ENCODE data around the gene ZC3H12A. TPM values are rescaled to one million over a fixed set of nuclear protein-coding genes. Genes with fewer than 3 reads are reported as not detected.
"Not testable (repeated sequence)": the region's sequence is repeated elsewhere in the genome, so short reads cannot be mapped to it uniquely, and the experiment has no call there.

Gene ZC3H12A
- total RNA-seq, 2 donors from 2014 or later, result 40.1 to 73.3 TPM

DNA sequence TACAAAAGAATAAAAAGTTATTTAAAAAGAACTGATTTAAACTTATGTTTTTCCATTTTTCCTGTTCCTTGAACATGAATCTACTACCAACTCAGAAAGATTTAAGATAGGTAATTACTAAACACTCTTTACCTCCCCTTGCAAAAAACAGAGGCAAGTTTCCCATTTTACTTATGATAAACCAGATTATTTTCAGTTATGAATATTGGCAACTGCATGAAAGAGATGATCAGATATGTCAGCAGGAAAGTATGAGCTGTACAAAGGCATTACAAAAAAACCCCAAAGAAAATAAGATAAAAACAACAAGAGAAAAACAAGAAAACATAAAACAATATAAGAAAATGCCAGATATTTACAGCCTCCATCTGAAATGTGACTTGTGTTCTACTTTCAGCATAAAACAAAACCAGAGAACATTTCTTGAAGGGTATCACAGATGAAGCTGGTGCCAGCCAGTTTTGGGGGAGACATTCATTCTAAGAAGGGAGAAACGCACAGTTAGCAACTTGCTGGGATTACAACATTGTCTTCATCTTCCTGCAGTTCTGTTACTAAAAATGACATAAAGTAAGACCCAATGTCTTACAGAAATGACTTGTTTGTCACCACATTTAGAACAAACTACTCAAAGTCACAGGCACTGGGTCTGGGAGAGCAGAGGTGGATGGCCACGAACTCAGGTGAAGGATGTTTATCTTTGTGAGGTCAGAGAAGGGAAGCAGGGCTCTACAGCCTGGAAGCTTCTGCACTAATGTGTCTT lies 19.1 kb downstream of the ZC3H12A start:
- peak overlapping the region; percentile 31 for H3K4me3 Mint-ChIP-seq
- H3K9me3 Mint-ChIP-seq, result no peaks in the 10 kb centered on the region
- H3K4me1 Mint-ChIP-seq, result peaks cover 12% of the 10 kb centered on the region

DNA sequence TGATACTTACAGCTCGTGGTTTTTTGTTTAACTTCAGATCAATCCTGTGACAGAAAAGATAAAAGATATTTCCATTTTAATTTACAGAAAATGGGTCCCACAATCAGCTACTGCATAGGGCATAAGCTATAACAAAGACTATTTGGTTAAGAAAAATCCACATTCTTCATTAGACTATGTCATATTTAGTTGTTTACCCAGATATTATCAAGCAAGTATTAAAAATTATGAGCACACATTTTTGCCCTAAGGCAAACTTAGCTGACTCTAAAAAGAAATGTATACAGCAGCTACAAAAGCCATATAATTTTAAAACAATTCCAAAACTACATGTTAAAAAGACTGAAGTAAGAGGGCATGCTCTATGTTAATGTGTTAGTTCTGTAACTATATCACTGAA lies 21.5 kb downstream of the ZC3H12A start:
- H3K27ac Mint-ChIP-seq, result no peak overlapping the region
- peaks cover 86% of the 10 kb centered on the region for H3K36me3 Mint-ChIP-seq (ENCODE audit: low read depth)
- ATAC-seq (replicated peaks), result no peak
- peaks cover 10% of the 10 kb centered on the region for H3K4me1 Mint-ChIP-seq
- H3K4me3 Mint-ChIP-seq, result no peak overlapping the region
- no peaks in the 10 kb centered on the region for H3K9me3 Mint-ChIP-seq
- H3K27me3 Mint-ChIP-seq, result no peaks in the 10 kb centered on the region

More for the DNA sequence above, 19.1 kb downstream of the ZC3H12A start:
- ATAC-seq (replicated peaks), result peak; percentile 92
- Mint-ChIP-seq H3K27me3 (no peaks in the 10 kb centered on the region), H3K27ac (peak overlapping the region; percentile 89), H3K36me3 (ENCODE audit: low read depth) (peaks cover 81% of the 10 kb centered on the region)

DNA sequence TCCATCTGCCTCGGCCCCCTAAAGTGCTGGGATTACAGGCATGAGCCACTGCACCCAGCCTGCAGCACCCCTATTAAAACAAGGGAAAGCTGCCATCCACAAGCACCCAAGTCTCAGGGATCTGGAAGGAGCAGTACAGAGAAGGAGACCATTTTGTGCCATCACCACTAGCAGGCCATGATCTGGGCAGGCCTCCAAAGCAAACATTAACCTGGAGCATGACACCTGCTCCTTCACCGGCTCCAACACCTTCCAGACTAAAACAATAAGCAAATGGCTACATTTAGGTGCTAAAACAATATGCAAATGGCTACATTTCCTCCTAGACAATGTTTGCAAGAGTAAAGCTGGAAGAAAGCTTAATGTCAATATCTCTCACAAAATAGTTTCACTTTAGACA lies 23.5 kb downstream of the ZC3H12A start:
- H3K4me1 Mint-ChIP-seq, result peaks cover 8% of the 10 kb centered on the region
- peaks cover 90% of the 10 kb centered on the region for H3K36me3 Mint-ChIP-seq (ENCODE audit: low read depth)
- no peak overlapping the region for H3K4me3 Mint-ChIP-seq
- no peaks in the 10 kb centered on the region for H3K9me3 Mint-ChIP-seq
- H3K27me3 Mint-ChIP-seq, result no peaks in the 10 kb centered on the region
- no peak overlapping the region for H3K27ac Mint-ChIP-seq
- no peak for ATAC-seq (replicated peaks)

DNA sequence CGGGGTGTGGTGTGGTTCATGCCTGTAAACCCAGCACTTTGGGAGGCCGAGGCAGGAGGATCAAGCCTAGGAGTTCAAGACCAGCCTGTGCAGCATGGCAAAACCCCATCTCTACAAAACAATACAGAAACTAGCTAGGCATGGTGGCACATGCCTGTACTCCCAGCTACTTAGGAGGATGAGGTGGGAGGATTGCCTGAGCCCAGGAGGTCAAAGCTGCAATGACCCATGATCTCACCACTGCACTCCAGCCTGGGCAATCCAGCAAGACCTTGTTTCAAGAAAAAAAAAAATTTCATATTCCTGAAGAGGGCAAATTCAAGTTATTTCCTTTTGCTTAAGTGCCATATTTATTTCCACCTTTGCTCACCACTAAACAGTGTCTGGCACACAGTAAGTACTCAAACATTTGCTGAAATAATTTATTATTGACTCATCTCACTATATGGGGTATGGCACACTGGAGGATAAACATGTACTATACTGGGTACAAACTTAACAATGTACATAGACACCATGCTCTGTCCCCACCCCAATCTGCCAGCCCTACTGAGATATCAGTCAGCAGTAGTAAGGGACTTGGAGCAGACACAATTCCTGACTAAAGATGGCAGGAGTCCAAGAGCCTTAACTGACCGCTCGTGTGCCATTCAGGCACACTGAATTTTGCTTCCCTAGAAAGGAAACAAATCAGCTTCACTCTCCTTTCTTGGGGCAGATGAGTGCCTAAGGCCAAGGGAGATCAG lies 24.7 kb downstream of the ZC3H12A start:
- no peak overlapping the region for H3K4me3 Mint-ChIP-seq
- no peak overlapping the region for H3K27ac Mint-ChIP-seq

DNA sequence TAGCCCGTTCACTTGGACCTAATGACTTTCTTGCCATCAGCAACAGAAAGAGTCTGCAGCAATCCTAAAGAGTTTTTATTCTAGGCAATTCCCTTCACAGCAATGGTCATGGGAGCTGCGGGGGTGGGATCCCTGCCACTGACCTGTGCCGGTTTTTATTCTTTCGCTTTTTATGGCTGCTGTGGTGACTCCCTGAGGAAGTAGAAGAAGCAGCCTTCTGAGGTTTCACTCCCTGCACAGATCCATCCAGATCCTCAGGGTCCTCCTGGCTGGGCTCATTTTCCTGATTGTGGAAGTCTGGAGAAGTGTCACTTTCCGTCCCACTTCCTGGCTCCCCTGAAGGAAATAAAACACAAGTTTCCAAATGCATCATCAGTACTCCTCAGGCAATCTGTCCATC lies 27.3 kb downstream of the ZC3H12A start:
- Mint-ChIP-seq H3K9me3 (no peaks in the 10 kb centered on the region), H3K27me3 (no peaks in the 10 kb centered on the region), H3K4me1 (no peaks in the 10 kb centered on the region), H3K4me3 (no peak overlapping the region), H3K27ac (peak overlapping the region; percentile 16), H3K36me3 (ENCODE audit: low read depth) (peaks cover 86% of the 10 kb centered on the region)
- ATAC-seq (replicated peaks), result no peak

More for the DNA sequence above, 24.7 kb downstream of the ZC3H12A start:
- Mint-ChIP-seq H3K36me3 (ENCODE audit: low read depth) (peaks cover 86% of the 10 kb centered on the region), H3K9me3 (no peaks in the 10 kb centered on the region), H3K4me1 (no peaks in the 10 kb centered on the region), H3K27me3 (no peaks in the 10 kb centered on the region)
- ATAC-seq (replicated peaks), result no peak

DNA sequence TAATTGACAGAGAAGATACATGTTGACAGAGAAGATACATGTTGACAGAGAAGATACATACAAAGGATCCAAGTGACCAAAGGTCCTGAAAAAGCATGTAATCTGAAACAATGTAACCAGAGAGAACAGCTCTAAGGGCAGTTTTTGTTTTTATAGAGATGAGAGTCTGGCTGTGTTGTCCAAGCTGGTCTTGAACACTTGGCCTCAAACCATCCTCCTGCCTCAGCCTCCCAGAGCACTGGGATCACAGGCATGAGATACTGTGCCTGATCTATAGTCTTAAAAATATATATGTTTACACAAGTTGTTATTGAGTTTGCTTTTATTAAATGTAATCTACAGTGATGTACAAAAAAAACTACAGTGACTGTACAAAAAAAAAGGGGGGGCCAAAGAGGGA lies 27.7 kb downstream of the ZC3H12A start:
- Mint-ChIP-seq H3K36me3 (ENCODE audit: low read depth) (peaks cover 87% of the 10 kb centered on the region), H3K27me3 (no peaks in the 10 kb centered on the region), H3K27ac (peak overlapping the region; percentile 16), H3K4me1 (no peaks in the 10 kb centered on the region), H3K9me3 (no peaks in the 10 kb centered on the region), H3K4me3 (no peak overlapping the region)
- no peak for ATAC-seq (replicated peaks)

DNA sequence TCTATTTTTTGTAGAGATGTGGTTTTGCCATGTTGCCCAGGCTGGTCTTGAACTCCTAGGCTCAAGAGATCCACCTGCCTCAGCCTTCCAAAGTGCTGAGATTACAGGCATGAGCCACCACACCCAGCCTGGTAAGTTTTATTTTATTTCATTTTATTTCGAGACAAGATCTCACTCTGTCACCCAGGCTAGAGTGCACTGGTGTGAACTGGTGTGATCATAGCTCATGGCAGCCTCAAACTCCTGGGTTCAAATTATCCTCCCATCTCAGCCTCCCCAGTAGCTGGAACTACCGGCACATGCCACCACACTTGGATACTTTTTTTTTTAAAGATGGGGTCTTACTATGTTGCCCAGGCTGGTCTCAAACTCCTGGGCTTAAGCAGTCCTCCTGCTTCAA lies 28.4 kb downstream of the ZC3H12A start:
- not testable (repeated sequence) for H3K9me3 Mint-ChIP-seq; H3K4me1 Mint-ChIP-seq; ATAC-seq (replicated peaks); H3K27ac Mint-ChIP-seq; H3K4me3 Mint-ChIP-seq; H3K27me3 Mint-ChIP-seq
- peaks cover 90% of the 10 kb centered on the region for H3K36me3 Mint-ChIP-seq (ENCODE audit: low read depth)

DNA sequence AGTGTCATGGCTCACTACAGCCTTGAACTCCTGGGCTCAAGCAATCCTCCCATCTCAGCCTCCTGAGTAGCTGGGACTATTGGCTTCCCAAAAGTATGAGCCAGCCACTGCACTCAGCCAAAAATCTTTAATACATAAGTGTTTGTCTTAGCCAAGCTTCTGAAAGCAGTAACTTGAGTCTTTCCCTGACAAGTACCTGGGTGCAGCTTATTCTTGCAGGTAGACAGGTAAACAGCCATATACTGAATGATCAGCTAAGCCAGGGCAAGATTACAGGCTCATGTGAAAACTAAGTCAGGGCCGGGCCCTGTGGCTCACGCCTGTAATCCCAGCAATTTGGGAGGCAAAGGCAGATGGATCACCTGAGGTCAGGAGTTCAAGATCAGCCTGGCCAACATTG lies 32.4 kb downstream of the ZC3H12A start:
- peaks cover 95% of the 10 kb centered on the region for H3K36me3 Mint-ChIP-seq (ENCODE audit: low read depth)
- no peak overlapping the region for H3K4me3 Mint-ChIP-seq
- peaks cover 14% of the 10 kb centered on the region for H3K4me1 Mint-ChIP-seq
- no peak overlapping the region for H3K27ac Mint-ChIP-seq
- H3K9me3 Mint-ChIP-seq, result no peaks in the 10 kb centered on the region
- no peak for ATAC-seq (replicated peaks)
- H3K27me3 Mint-ChIP-seq, result no peaks in the 10 kb centered on the region

DNA sequence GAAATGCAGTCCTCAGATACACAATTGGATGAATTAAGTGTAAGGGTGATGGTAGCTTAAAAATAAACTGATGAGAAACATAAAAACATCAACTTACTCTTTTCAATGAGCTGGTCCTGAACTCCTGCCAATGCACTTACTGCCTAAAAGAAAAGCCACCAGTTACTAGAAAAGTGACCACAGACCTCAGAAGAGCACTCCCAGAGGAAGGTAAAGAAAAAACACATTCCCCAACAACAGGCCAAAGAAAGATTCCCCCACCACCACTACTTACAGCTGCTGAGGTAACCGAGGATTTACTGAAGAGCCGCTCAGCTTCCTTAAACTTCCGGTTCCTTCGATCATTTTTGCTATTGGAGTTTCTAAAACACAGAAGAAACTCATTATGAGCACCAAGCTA lies 34.8 kb downstream of the ZC3H12A start:
- Mint-ChIP-seq H3K9me3 (no peaks in the 10 kb centered on the region), H3K36me3 (ENCODE audit: low read depth) (peaks cover 96% of the 10 kb centered on the region), H3K27ac (peak overlapping the region; percentile 60), H3K4me3 (no peak overlapping the region), H3K27me3 (no peaks in the 10 kb centered on the region), H3K4me1 (peaks cover 23% of the 10 kb centered on the region)
- no peak for ATAC-seq (replicated peaks)

DNA sequence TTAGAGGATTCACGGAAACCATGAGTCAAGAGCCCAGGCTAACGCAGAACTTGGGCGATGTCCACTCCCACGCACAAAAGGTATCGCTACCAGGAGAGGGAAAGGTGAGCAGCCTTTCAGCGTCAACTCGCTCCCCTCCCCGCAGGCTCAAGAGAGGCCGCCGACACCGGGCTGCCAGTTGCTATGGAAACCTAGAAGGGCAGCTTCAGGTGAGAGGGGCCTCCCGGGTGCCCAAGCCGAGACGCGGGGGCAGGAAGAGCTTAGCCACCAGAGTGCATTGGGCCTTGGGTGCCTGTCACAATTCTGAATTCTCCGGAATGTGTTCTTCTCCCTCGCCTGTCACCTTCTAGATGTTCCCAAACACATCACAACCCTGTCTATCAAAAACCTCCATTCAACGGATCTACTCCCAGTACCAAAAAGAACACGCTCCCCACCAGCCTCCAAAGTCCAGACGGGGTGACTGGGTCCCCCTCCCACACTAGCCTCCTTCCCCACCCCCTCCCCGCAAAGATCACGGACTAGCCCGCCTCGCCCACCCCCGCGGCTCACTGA lies 39.5 kb downstream of the ZC3H12A start:
- Mint-ChIP-seq H3K4me1 (peaks cover 27% of the 10 kb centered on the region), H3K4me3 (peak overlapping the region; percentile 75), H3K27me3 (no peaks in the 10 kb centered on the region), H3K27ac (peak overlapping the region; percentile 93), H3K36me3 (ENCODE audit: low read depth) (peaks cover 57% of the 10 kb centered on the region), H3K9me3 (no peaks in the 10 kb centered on the region)
- peak; percentile 74 for ATAC-seq (replicated peaks)

DNA sequence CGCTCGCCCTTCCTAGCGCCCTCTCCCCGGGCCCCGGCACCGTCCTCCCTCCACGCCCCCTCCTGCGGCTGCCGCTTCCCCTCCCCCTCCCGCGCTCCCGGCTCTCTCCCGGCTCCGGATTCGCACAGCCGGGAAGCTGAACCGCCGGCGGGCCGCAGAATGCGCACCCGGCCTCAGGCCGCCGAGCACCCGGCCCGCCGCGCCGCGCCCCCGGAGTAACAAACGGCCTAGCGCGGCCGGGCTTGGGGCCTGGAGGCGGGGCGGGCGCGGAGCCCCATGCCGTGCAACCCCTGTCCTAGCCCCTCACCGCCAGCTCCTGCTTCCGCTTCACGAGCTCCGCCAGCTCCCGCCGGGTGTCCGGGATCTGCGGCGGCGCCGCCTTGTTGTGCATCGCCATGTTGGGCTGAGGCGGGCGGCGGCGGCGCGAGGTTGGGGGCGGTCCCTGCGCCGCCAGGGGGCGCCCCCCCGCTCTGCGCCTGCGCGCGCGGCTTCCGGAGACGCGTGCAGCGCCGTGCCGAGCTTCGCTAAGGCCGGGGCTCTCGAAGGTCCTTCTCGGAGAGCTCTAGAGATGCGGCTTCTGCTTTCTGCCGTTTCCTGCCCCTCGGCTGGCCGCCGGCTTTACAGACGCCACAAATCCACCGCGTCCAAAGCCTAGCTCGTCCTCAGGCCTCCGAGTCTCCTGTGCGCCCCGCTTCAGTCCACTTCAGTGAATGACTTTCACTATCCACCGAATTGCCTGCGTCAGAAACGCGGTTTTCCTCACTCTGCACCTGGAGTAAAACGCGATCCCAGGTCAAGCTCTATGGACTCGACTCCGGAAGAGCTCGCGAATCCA lies 40.2 kb downstream of the ZC3H12A start, which contains the start of gene MEAF6:
Gene MEAF6 (minus strand): TSS at position 417 of the 835 bp plus-strand sequence. CDS start 20 bp downstream, at position 397.
- H3K9me3 Mint-ChIP-seq, result no peaks in the 10 kb centered on the region
- peak; percentile 91 for ATAC-seq (replicated peaks)
- H3K36me3 Mint-ChIP-seq (ENCODE audit: low read depth), result peaks cover 50% of the 10 kb centered on the region
- H3K27me3 Mint-ChIP-seq, result no peaks in the 10 kb centered on the region
- H3K4me3 Mint-ChIP-seq, result peak within 1 kb of the TSS; percentile 75
- H3K4me1 Mint-ChIP-seq, result peaks cover 28% of the 10 kb centered on the region
- peak within 1 kb of the TSS; percentile 97 for H3K27ac Mint-ChIP-seq

DNA sequence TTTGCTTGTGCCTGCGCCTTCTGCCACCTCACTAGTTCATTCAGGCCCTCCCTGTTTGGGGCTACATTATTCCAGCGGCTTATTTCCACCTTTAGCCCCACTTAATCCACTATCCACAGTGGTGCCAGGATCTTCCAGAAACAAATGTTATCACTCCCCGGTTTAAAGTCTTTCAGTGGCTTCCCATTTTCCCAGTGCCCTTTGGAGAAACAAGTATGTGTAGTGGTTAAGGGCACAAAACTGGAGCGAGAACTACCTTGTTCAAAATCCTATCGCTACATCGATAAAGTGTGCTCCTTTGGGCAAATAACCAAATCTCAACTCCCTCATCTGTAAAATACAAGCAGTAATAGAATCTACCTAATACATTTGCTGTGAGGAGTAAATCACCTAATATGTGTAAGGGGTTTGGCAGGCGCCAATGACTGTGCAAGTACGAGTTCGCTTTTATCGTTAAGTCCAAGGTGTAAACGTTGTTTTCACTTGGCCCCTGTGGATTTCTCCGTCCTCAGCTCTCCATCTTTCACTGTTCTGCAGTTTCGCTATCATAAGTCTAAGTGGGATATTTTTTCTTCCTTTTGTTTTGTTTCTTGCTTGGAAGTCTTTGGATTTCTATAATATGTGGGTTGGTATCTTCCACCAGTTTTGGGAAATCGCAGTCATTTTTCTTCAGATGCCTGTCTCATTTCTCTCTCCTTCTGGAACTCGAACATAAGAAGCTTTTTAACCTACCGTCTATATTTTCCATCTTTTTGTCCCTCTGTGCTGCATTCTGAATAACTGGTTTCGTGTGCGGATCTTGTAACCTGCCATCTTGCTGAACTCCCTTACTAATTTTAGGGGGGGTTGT lies 41.0 kb downstream of the ZC3H12A start:
- H3K4me1 Mint-ChIP-seq, result peaks cover 28% of the 10 kb centered on the region

DNA sequence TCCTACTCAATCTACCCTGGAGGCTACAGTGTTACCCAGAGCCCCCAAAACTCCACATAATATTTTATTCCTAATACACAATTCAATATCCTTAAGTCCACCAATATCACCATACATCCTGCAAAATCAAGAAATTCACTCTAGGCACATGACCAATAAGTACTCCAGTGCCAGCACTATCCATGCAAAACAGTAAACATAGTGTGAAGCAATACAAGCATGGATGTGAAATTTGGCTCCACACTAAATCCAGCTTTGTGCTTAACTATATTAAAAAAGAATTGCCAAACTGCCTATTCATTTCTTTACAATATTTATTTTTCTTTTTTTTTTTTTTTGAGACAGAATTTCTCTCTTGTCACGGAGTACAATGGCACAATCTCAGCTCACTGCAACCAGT lies 43.2 kb downstream of the ZC3H12A start:
- Mint-ChIP-seq H3K4me1 (peaks cover 22% of the 10 kb centered on the region), H3K36me3 (ENCODE audit: low read depth) (peaks cover 24% of the 10 kb centered on the region), H3K27ac (no peak overlapping the region), H3K4me3 (no peak overlapping the region), H3K9me3 (no peaks in the 10 kb centered on the region), H3K27me3 (no peaks in the 10 kb centered on the region)
- no peak for ATAC-seq (replicated peaks)

More for the DNA sequence above, 41.0 kb downstream of the ZC3H12A start:
- Mint-ChIP-seq H3K27ac (peak overlapping the region; percentile 97), H3K36me3 (ENCODE audit: low read depth) (peaks cover 42% of the 10 kb centered on the region), H3K9me3 (no peaks in the 10 kb centered on the region), H3K4me3 (peak overlapping the region; percentile 75), H3K27me3 (no peaks in the 10 kb centered on the region)
- no peak for ATAC-seq (replicated peaks)
